ENCODE measurements around the gene PRDM10. TPM values are rescaled to one million over a fixed set of nuclear protein-coding genes. Genes with fewer than 3 reads are reported as not detected.
"Not testable (repeated sequence)": the region's sequence is repeated elsewhere in the genome, so short reads cannot be mapped to it uniquely, and the experiment has no call there.

PRDM10 gene
- polyA plus RNA-seq, 3 donors: 1.4 to 2.5 (median 1.8) TPM

- 84 to 96% (median 96%) methylated on average over 4 of the region's 4 CpGs for WGBS, 3 donors
- no peak overlapping the region for H3K27ac ChIP-seq (ENCODE audit: low read depth, low read length)
Measured at GRCh38 chr11:129955282-129955681, 47.4 kb downstream of the PRDM10 start.

GRCh38 chr11:129954703-129955102, 47.9 kb downstream of the PRDM10 start:
- 85 to 95% (median 86%) methylated on average over 1 of the region's 1 CpG for WGBS, 3 donors
- H3K27ac ChIP-seq (ENCODE audit: low read depth, low read length): not testable (repeated sequence)

- H3K27ac ChIP-seq (ENCODE audit: low read depth, low read length): no peak overlapping the region
- 86 to 92% (median 89%) methylated on average over 1 of the region's 1 CpG for WGBS, 3 donors
Measured at GRCh38 chr11:129951866-129952262, 50.8 kb downstream of the PRDM10 start.

- 61 to 79% (median 69%) methylated on average over 10 of the region's 10 CpGs for WGBS, 3 donors
Measured at GRCh38 chr11:129951201-129951865, 51.3 kb downstream of the PRDM10 start.

GRCh38 chr11:129950101-129951091, 52.2 kb downstream of the PRDM10 start:
- WGBS, 3 donors: 29 to 36% (median 32%) methylated on average over 17 of the region's 17 CpGs
- no peak overlapping the region for H3K27ac ChIP-seq (ENCODE audit: low read depth, low read length)

More at GRCh38 chr11:129951201-129951865, 51.3 kb downstream of the PRDM10 start:
- no peak overlapping the region for H3K27ac ChIP-seq (ENCODE audit: low read depth, low read length)

GRCh38 chr11:129948926-129949466, 53.6 kb downstream of the PRDM10 start:
- 83 to 95% (median 91%) methylated on average over 1 of the region's 1 CpG for WGBS, 3 donors
- H3K27ac ChIP-seq (ENCODE audit: low read depth, low read length): no peak overlapping the region

GRCh38 chr11:129947474-129947873, 55.2 kb downstream of the PRDM10 start:
- no peak overlapping the region for H3K27ac ChIP-seq (ENCODE audit: low read depth, low read length)
- 75 to 87% (median 84%) methylated on average over 5 of the region's 5 CpGs for WGBS, 3 donors

GRCh38 chr11:129946965-129947364, 55.7 kb downstream of the PRDM10 start:
- no peak overlapping the region for H3K27ac ChIP-seq (ENCODE audit: low read depth, low read length)
- WGBS, 3 donors: 90 to 96% (median 95%) methylated on average over 15 of the region's 15 CpGs

GRCh38 chr11:129946256-129946655, 56.4 kb downstream of the PRDM10 start:
- WGBS, 3 donors: 61 to 78% (median 66%) methylated on average over 4 of the region's 4 CpGs
- H3K27ac ChIP-seq (ENCODE audit: low read depth, low read length): no peak overlapping the region

- 94 to 96% (median 94%) methylated on average over 11 of the region's 11 CpGs for WGBS, 3 donors
- H3K27ac ChIP-seq (ENCODE audit: low read depth, low read length): no peak overlapping the region
Measured at GRCh38 chr11:129945373-129945772, 57.3 kb downstream of the PRDM10 start.

- WGBS, 3 donors: 96 to 100% (median 98%) methylated on average over 18 of the region's 18 CpGs
- H3K27ac ChIP-seq (ENCODE audit: low read depth, low read length): no peak overlapping the region
Measured at GRCh38 chr11:129944696-129945095, 57.9 kb downstream of the PRDM10 start.

GRCh38 chr11:129943036-129943435, 59.6 kb downstream of the PRDM10 start:
- no peak overlapping the region for H3K27ac ChIP-seq (ENCODE audit: low read depth, low read length)

GRCh38 chr11:129939510-129939909, 63.1 kb downstream of the PRDM10 start:
- H3K27ac ChIP-seq (ENCODE audit: low read depth, low read length): no peak overlapping the region
- 79 to 92% (median 89%) methylated on average over 4 of the region's 4 CpGs for WGBS, 3 donors

- no peak overlapping the region for H3K27ac ChIP-seq (ENCODE audit: low read depth, low read length)
- 50 to 83% (median 81%) methylated on average over 5 of the region's 5 CpGs for WGBS, 3 donors
Measured at GRCh38 chr11:129938764-129939163, 63.9 kb downstream of the PRDM10 start.

- 88 to 91% (median 89%) methylated on average over 4 of the region's 4 CpGs for WGBS, 3 donors
- H3K27ac ChIP-seq (ENCODE audit: low read depth, low read length): no peak overlapping the region
Measured at GRCh38 chr11:129937592-129938238, 64.9 kb downstream of the PRDM10 start.

- WGBS, 3 donors: 63 to 91% (median 82%) methylated on average over 3 of the region's 3 CpGs
- H3K27ac ChIP-seq (ENCODE audit: low read depth, low read length): no peak overlapping the region
Measured at GRCh38 chr11:129935723-129936122, 66.9 kb downstream of the PRDM10 start.

GRCh38 chr11:129933891-129934290, 68.7 kb downstream of the PRDM10 start:
- H3K27ac ChIP-seq (ENCODE audit: low read depth, low read length): no peak overlapping the region
- WGBS, 3 donors: 90 to 97% (median 93%) methylated on average over 9 of the region's 9 CpGs

GRCh38 chr11:129933262-129933661, 69.4 kb downstream of the PRDM10 start:
- WGBS, 3 donors: 97 to 100% (median 100%) methylated on average over 1 of the region's 1 CpG
- H3K27ac ChIP-seq (ENCODE audit: low read depth, low read length): no peak overlapping the region
